ENCODE data around the gene NOP53. TPM values are rescaled to one million over a fixed set of nuclear protein-coding genes. Genes with fewer than 3 reads are reported as not detected.

The NOP53 gene
- total and polyA plus RNA-seq, 9 of the 15 experiments (the other 6 are each of a cell fraction or from before 2014, with no cell fraction given) = 6.5 to 274 (median 145) TPM

- no peak for TF ChIP-seq HMGXB4 (CRISPR knock-in tag; IDR thresholded peaks at IDR 0.05)
- TF ChIP-seq RNF219 (CRISPR knock-in tag; IDR thresholded peaks at IDR 0.05) = no peak
- 0 out of 2 replicates have a peak, but pooled peaks have one; percentile 57 for TF ChIP-seq HLTF (IDR thresholded peaks at IDR 0.05)
- TF ChIP-seq CBFA2T3 (IDR thresholded peaks at IDR 0.05) = peak; percentile 89
- TF ChIP-seq KDM5B (IDR thresholded peaks at IDR 0.05; ENCODE audit: insufficient replicate concordance, low read depth, low read length) = no peak
- peak; percentile 52; the same call in 1 of the 2 replicates for TF ChIP-seq CC2D1A (IDR thresholded peaks at IDR 0.05)
- no peak for TF ChIP-seq HEY1 (CRISPR knock-in tag; IDR thresholded peaks at IDR 0.05; ENCODE audit: borderline replicate concordance)
- TF ChIP-seq HDAC2 (IDR thresholded peaks at IDR 0.05) = peak; percentile 58
- 0 out of 2 replicates have a peak, but pooled peaks have one; percentile 37 for TF ChIP-seq ELF4 (CRISPR knock-in tag; IDR thresholded peaks at IDR 0.05)
- no peak for TF ChIP-seq TGIF2 (CRISPR knock-in tag; IDR thresholded peaks at IDR 0.05)
- TF ChIP-seq BCLAF1 (IDR thresholded peaks at IDR 0.05; ENCODE audit: borderline replicate concordance in 1 of 2, control insufficient read depth in 1 of 2, low read depth in 2 of 2, low read length in 1 of 2) = no peak
- no peak for TF ChIP-seq ETS2 (tag; IDR thresholded peaks at IDR 0.05; ENCODE audit: borderline replicate concordance, poor library complexity, severe bottlenecking)
- no peak; the same call in 1 of the 2 replicates for TF ChIP-seq GATAD2A (IDR thresholded peaks at IDR 0.05)
- TF ChIP-seq TRIM25 (IDR thresholded peaks at IDR 0.05; ENCODE audit: borderline replicate concordance) = 0 out of 2 replicates have a peak, but pooled peaks have one; percentile 74
- no peak for TF ChIP-seq SAFB2 (IDR thresholded peaks at IDR 0.05; ENCODE audit: borderline replicate concordance, low read depth, low read length, severe bottlenecking)
- TF ChIP-seq EP400 (IDR thresholded peaks at IDR 0.05) = peak; percentile 77; the same call in 1 of the 2 replicates
- TF ChIP-seq ZNF263 (CRISPR knock-in tag; IDR thresholded peaks at IDR 0.05; ENCODE audit: borderline replicate concordance) = 0 out of 2 replicates have a peak, but pooled peaks have one; percentile 44
- TF ChIP-seq EGR1 (conservative IDR thresholded peaks at IDR 0.05) = peak; percentile 84
- TF ChIP-seq POLR2A (conservative IDR thresholded peaks at IDR 0.05) = peak; percentile 43; the same call in 1 of the 2 replicates
Measured at GRCh38 chr19:47729799-47730520, 15.4 kb upstream of the NOP53 start (continued).
